Activated T-cell treated with anti-CD3 and anti-CD28 coated beads, Interleukin-2, amount 50 U/mL, for 72 hours (primary cell): ENCODE measurements around the gene XPO5. TPM values are rescaled to one million over a fixed set of nuclear protein-coding genes. Genes with fewer than 3 reads are reported as not detected.
A peak's percentile ranks its signal among the peaks of the same experiment; 100 is the strongest.

Experiments
- ATAC-seq, 2 donors: fragments of 150-1000 bp; cut with Tn5 transposase; replicated peaks in 1 of 2; 2 replicates each; pipeline ENCODE4 v1.10.0; 2021; ENCODE audit warnings: moderate library complexity in 2 of 2, mild to moderate bottlenecking in 1 of 2
- DNase-seq, 2 donors: peaks; one replicate each; pipeline ENCODE4 v3.0.0; 2021 to 2022; ENCODE audit warnings: mixed read lengths in 1 of 2
- H3K27ac Mint-ChIP-seq: one replicate; pipeline ENCODE4 v1.8.0; 2022; ENCODE audit warnings: mild to moderate bottlenecking, moderate library complexity, mixed read lengths
- H3K27me3 Mint-ChIP-seq: one replicate; pipeline ENCODE4 v1.8.0; 2022; ENCODE audit warnings: low read depth, mixed read lengths
- H3K36me3 Mint-ChIP-seq, 2 donors: one replicate each; pipeline ENCODE4 v1.8.0; 2022; ENCODE audit warnings: mixed read lengths in 2 of 2, mild to moderate bottlenecking in 1 of 2; ENCODE audit not compliant: insufficient read depth in 2 of 2
- H3K4me1 Mint-ChIP-seq: one replicate; pipeline ENCODE4 v1.8.0; 2022; ENCODE audit warnings: low read depth, mixed read lengths
- H3K4me3 Mint-ChIP-seq, 2 donors: one replicate each; pipeline ENCODE4 v1.8.0; 2022; ENCODE audit warnings: mild to moderate bottlenecking in 2 of 2, mixed read lengths in 2 of 2, moderate library complexity in 2 of 2
- H3K9me3 Mint-ChIP-seq, 2 donors: one replicate each; pipeline ENCODE4 v1.8.0; 2022; ENCODE audit warnings: mixed read lengths in 2 of 2
- total RNA-seq, 2 donors: library from RNA; stranded (reverse); gene quantifications; one replicate each; pipeline ENCODE4 v1.2.3, GENCODE V29; 2022

Gene XPO5
- total RNA-seq, 2 donors from 2014 or later = 104 to 150 TPM

GRCh38 chr6:43481591-43482236, 94.1 kb downstream of the XPO5 start:
- H3K27ac Mint-ChIP-seq = peak overlapping the region; percentile 79
- ATAC-seq = peak; percentile 63 to 64
- no peaks in the 10 kb centered on the region for H3K9me3 Mint-ChIP-seq
- DNase-seq = peak in 1 of 2 donors; percentile 24
- peaks cover 1 to 2% of the 10 kb centered on the region in 2 donors for H3K36me3 Mint-ChIP-seq
- peak overlapping the region; percentile 47 to 67 for H3K4me3 Mint-ChIP-seq
- H3K27me3 Mint-ChIP-seq = no peaks in the 10 kb centered on the region
- peaks cover 56% of the 10 kb centered on the region for H3K4me1 Mint-ChIP-seq

- H3K4me3 Mint-ChIP-seq = peak overlapping the region in 1 of 2 donors; percentile 26
- H3K36me3 Mint-ChIP-seq = peaks cover 1 to 2% of the 10 kb centered on the region in 2 donors
- no peaks in the 10 kb centered on the region for H3K9me3 Mint-ChIP-seq
- H3K27me3 Mint-ChIP-seq = no peaks in the 10 kb centered on the region
- peak overlapping the region; percentile 43 for H3K27ac Mint-ChIP-seq
- ATAC-seq (peak; percentile 58 to 63), DNase-seq (peak; percentile 44 to 47)
- H3K4me1 Mint-ChIP-seq = peaks cover 59% of the 10 kb centered on the region
These were observed 94.8 kb downstream of the XPO5 start for GRCh38 chr6:43481075-43481474.

- Mint-ChIP-seq H3K36me3 (peaks cover 1 to 2% of the 10 kb centered on the region in 2 donors), H3K4me3 (peak overlapping the region; percentile 96 to 100), H3K9me3 (no peaks in the 10 kb centered on the region), H3K4me1 (peaks cover 59% of the 10 kb centered on the region), H3K27me3 (no peaks in the 10 kb centered on the region), H3K27ac (peak overlapping the region; percentile 95)
- DNase-seq (peak in 1 of 2 donors; percentile 10), ATAC-seq (no peak)
These were observed 97.8 kb downstream of the XPO5 start for GRCh38 chr6:43478008-43478372.

- no peaks in the 10 kb centered on the region for H3K9me3 Mint-ChIP-seq
- peak; percentile 97 to 99 for DNase-seq
- peaks cover under 1 to 2% of the 10 kb centered on the region in 2 donors for H3K36me3 Mint-ChIP-seq
- H3K4me3 Mint-ChIP-seq = peak within 1 kb of the TSS; percentile 96 to 100
- no peaks in the 10 kb centered on the region for H3K27me3 Mint-ChIP-seq
- peaks cover 56% of the 10 kb centered on the region for H3K4me1 Mint-ChIP-seq
- ATAC-seq = peak; percentile 98
- peak within 1 kb of the TSS; percentile 95 for H3K27ac Mint-ChIP-seq
These were observed 98.4 kb downstream of the XPO5 start, which contains the start of gene TJAP1 for GRCh38 chr6:43477235-43478007. TJAP1 (plus strand) TSS chr6:43477570; CDS start chr6:43499002, 21,432 bp downstream.

- no peak for ATAC-seq
- H3K36me3 Mint-ChIP-seq = peaks cover 0 to 2% of the 10 kb centered on the region in 2 donors
- no peaks in the 10 kb centered on the region for H3K27me3 Mint-ChIP-seq
- no peak for DNase-seq
- peak overlapping the region; percentile 95 for H3K27ac Mint-ChIP-seq
- H3K4me1 Mint-ChIP-seq = peaks cover 49% of the 10 kb centered on the region
- H3K4me3 Mint-ChIP-seq = peak overlapping the region; percentile 96 to 100
- no peaks in the 10 kb centered on the region for H3K9me3 Mint-ChIP-seq
These were observed 99.1 kb downstream of the XPO5 start for GRCh38 chr6:43476746-43477145.

- H3K4me3 Mint-ChIP-seq = no peak overlapping the region
These were observed 100.3 kb downstream of the XPO5 start for GRCh38 chr6:43475516-43475915.

GRCh38 chr6:43472515-43472914, 103.3 kb downstream of the XPO5 start:
- ATAC-seq = no peak
- no peaks in the 10 kb centered on the region for H3K9me3 Mint-ChIP-seq
- H3K36me3 Mint-ChIP-seq = no peaks in the 10 kb centered on the region
- H3K27me3 Mint-ChIP-seq = peaks cover 12% of the 10 kb centered on the region
- peaks cover 11% of the 10 kb centered on the region for H3K4me1 Mint-ChIP-seq
- no peak overlapping the region for H3K27ac Mint-ChIP-seq
- no peak for DNase-seq
- H3K4me3 Mint-ChIP-seq = no peak overlapping the region

More at GRCh38 chr6:43475516-43475915, 100.3 kb downstream of the XPO5 start:
- Mint-ChIP-seq H3K4me1 (peaks cover 38% of the 10 kb centered on the region), H3K27me3 (no peaks in the 10 kb centered on the region), H3K9me3 (no peaks in the 10 kb centered on the region), H3K27ac (no peak overlapping the region), H3K36me3 (no peaks in the 10 kb centered on the region)
- ATAC-seq (no peak), DNase-seq (no peak)

Other genes with a start within 250 kb of the XPO5 start
- gene ZNF318, start 206.4 kb downstream of the XPO5 start, total RNA-seq = 10 to 100 TPM; 14.4 to 14.5 TPM
- 10 to 100 TPM; 32.8 to 36.4 TPM for gene ABCC10, start 148.5 kb downstream of the XPO5 start, total RNA-seq
- gene DLK2, start 120.5 kb downstream of the XPO5 start, total RNA-seq = 1 to 10 TPM; 1.6 to 2.6 TPM
- gene TJAP1, start 98.5 kb downstream of the XPO5 start, total RNA-seq = 10 to 100 TPM; 68.6 to 77.2 TPM
- under 1 TPM; 0.32 to 0.43 TPM for gene LRRC73, start 65.7 kb downstream of the XPO5 start, total RNA-seq
- gene YIPF3, start 59.1 kb downstream of the XPO5 start, total RNA-seq = 10 to 100 TPM; 63.9 to 64.4 TPM
- gene POLR1C, start 58.9 kb downstream of the XPO5 start, total RNA-seq = 10 to 100 TPM; 39.1 to 42.4 TPM
- gene POLH, start 147 bp upstream of the XPO5 start, total RNA-seq = 10 to 100 TPM; 34.8 to 37.3 TPM
- gene GTPBP2, start 53.2 kb upstream of the XPO5 start, total RNA-seq = 100 to 1,000 TPM in 1 of 2 donors, 10 to 100 TPM in 1; 99.0 to 137 TPM
- gene MAD2L1BP, start 59.8 kb upstream of the XPO5 start, total RNA-seq = 10 to 100 TPM; 40.4 to 41.3 TPM
- gene RSPH9, start 69.0 kb upstream of the XPO5 start, total RNA-seq = under 1 TPM in 1 of 2 donors, not detected in 1; 0.12 TPM
- 10 to 100 TPM; 60.1 to 69.7 TPM for gene MRPS18A, start 111.8 kb upstream of the XPO5 start, total RNA-seq
- 10 to 100 TPM; 65.2 to 67.1 TPM for gene VEGFA, start 194.2 kb upstream of the XPO5 start, total RNA-seq